Mammary epithelial cell (primary cell): ENCODE measurements around the gene ARRDC2.

Source experiments
- CTCF ChIP-seq, 2 donors: IDR thresholded peaks in 1 of 2; conservative IDR thresholded peaks in 1 of 2; 2 replicates each; pipeline ENCODE4 v1.5.1; 2011 to 2012; ENCODE audit warnings: inconsistent platforms in 2 of 2, low read length in 2 of 2, mild to moderate bottlenecking in 2 of 2, control low read depth in 1 of 2, low read depth in 1 of 2; ENCODE audit not compliant: insufficient read depth in 1 of 2; ENCODE audit errors: extremely low read depth in 1 of 2
- EZH2 ChIP-seq: IDR thresholded peaks from 2 replicates; pipeline ENCODE4 v1.6.1; 2012; ENCODE audit warnings: low read length, inconsistent platforms, borderline replicate concordance

- TF ChIP-seq EZH2 (no peak), CTCF (conservative IDR thresholded peaks at IDR 0.05 in 1 of 2, IDR thresholded peaks at IDR 0.05 in 1 of 2; ENCODE audit: extremely low read depth in 1 of 2, insufficient read depth in 1 of 2, low read depth in 1 of 2, low read length in 2 of 2) (no peak)
Measured at GRCh38 chr19:18016209-18016910, 8.4 kb downstream of the ARRDC2 start.
